Limb (tissue), 2 donors: ENCODE data around the gene ANGPTL4.
"Not testable (repeated sequence)": the region's sequence is repeated elsewhere in the genome, so short reads cannot be mapped to it uniquely, and the experiment has no call there.

ENCODE experiments used
- DNase-seq, 2 donors: peaks; one replicate each; pipeline ENCODE4 v3.0.0-alpha.2; 2016; ENCODE audit errors: extremely low spot score in 2 of 2

Gene ANGPTL4

DNA sequence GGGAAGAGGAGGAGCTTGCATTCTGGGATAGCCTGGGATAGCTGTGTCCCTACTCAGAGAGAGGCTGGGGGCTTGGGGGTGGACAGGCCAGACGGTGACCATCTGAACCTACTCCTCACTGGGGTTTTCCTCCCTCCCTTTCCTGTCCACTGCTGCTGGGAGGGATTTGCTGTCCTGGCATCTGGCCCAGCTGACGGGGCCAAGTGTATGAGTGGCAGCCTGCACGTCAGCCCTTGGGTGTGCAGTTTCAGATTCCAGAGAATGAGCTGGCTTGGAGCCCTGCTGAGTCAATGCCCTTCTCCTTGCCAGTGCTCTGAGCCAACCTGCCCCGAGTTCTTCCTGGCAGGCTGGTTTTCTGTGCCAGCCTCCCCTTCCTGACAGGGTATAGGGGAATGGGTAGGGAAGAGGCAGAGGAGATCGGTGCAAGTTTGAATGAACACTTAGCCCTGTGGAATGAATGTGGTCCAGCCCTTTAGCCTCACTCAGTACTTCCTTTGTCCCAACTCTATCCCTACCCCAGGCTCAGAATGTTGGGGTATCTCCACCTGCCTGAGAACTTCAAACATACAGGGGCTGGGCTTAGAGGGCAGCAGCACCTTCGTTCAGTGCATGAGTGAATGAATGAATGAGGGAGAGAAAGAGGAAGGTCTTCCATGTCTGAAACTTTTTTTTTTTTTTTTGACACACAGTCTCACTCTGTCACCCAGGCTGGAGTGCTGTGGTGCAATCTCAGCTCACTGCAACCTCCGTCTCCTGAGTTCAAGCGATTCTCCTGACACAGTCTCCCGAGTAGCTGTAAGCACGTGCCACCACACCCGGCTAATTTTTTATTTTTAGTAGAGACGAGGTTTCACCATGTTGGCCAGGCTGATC lies 1.8 kb upstream of the ANGPTL4 start:
- peak; percentile 76 to 83 for DNase-seq

DNA sequence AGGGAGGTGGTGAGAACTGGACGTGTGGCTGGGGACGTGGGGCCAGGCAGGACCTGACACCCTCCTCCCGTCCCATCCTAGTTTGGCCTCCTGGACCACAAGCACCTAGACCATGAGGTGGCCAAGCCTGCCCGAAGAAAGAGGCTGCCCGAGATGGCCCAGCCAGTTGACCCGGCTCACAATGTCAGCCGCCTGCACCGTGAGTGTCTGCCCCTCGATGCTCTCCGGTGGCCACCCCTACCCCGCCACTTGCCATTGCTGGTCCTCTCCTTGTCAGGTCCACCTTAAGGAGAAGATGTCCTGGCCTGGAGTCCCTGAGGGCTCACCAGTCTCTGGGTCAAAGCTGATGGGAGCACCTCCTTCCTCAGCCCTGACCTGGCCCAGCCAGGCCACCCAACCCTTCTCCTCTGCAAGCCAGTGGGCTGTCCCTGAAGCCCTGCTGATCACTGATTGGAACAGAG lies 2.2 kb downstream of the ANGPTL4 start:
- no peak for DNase-seq

DNA sequence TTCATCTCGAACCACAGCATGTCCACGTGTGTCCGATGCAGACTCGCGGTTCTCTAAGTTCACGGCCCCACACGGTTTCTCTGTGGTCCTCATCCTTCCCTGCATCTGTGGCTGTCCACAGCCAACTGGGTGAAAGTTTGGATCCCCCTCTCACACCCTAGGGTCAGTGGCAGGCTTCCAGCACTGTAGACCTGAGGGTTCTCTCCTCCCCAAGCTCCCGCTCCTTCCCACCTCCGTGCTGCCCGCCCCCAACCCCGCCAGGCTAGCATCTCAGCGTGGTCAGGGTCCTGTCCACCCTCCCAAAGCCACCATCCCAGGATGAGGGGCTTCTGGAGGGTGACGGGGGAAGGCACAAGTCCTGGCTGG lies 3.0 kb downstream of the ANGPTL4 start:
- DNase-seq = no peak

DNA sequence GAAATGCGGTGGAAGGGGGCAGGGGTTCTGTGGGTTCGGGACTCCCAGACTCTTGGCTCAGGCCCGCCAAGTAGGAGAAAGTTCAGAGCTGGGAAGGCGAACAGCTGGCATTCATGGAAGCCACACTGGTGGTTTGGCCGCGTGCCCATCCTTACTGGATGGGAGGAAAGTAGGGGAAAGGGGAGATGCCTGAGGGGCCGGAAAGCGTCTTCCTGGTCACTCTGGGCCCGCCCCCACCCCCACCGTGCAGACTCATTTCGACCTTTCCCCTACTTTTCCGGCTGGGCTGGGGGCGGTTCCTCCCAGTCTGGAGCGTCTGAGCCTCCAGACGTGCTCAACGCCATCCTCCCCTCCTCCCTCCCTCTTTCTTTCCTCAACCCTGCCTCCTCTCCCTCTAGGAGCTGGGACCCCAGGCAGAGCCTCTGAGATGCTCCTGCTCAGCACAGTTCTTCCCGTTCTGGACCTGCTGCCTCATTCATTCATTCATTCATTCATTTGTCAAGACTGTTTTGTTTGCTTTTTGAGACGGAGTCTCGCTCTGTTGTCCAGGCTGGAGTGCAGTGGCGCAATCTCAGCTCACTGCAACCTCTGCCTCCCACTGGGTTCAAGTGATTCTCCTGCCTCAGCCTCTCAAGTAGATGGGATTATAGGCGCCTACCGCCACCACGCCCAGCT lies 3.5 kb downstream of the ANGPTL4 start:
- peak; percentile 91 to 94 for DNase-seq

DNA sequence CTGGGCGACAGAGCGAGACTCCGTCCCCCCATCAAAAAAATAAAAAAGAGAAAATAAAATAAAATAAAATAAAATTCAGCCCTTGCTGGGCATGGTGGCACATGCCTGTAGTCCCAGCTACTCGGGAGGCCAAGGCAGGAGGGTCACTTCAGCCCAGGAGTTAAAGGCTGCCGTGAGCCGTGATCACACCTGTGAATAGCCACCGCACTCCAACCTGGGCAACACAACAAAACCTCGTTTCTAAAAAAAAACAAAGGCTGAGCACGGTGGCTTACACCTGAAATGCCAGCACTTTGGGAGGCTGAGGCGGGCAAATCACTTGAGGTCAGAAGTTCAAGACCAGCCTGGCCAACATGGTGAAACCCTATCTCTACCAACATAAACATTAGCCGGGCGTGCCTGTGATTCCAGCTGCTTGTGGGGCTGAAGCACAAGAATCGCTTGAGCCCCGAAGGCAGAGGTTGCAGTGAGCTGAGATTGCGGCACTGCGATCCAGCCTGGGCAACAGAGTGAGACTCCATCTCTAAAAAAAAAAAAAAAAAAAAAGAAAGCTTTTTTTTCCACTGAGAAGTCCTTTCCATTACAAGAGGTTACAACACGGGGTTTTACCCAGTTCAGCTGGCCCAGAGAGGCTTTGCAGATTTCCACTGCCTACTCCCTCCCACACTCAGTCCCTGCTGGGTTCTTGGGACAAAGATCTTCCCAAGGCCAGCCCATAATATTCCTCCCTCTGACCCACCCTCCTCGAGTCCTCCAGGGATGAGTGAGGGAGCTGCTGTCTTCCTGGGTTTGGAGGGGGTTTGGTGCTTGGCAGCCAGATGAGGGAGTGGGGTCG lies 6.4 kb downstream of the ANGPTL4 start:
- DNase-seq = no peak

DNA sequence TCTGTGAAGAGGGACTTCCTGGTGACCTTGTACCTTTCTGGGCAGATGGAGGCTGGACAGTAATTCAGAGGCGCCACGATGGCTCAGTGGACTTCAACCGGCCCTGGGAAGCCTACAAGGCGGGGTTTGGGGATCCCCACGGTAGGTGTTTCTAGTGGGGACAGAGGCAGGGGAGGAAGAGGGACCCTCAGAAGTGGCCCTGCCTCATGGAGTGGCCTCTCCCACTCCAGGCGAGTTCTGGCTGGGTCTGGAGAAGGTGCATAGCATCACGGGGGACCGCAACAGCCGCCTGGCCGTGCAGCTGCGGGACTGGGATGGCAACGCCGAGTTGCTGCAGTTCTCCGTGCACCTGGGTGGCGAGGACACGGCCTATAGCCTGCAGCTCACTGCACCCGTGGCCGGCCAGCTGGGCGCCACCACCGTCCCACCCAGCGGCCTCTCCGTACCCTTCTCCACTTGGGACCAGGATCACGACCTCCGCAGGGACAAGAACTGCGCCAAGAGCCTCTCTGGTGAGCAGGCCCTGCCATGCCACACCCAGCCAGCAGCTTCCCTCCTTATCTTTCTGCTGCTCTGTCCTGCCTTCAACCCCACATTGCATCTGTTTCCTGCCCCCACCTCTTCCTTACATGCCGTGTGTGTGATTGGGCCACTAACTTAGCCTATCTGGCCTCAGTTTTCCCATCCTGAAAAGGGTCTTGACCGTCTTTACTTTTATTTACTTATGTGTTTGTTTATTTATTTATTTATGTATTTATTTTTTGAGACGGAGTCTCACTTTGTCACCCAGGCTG lies 7.3 kb downstream of the ANGPTL4 start:
- DNase-seq = no peak

DNA sequence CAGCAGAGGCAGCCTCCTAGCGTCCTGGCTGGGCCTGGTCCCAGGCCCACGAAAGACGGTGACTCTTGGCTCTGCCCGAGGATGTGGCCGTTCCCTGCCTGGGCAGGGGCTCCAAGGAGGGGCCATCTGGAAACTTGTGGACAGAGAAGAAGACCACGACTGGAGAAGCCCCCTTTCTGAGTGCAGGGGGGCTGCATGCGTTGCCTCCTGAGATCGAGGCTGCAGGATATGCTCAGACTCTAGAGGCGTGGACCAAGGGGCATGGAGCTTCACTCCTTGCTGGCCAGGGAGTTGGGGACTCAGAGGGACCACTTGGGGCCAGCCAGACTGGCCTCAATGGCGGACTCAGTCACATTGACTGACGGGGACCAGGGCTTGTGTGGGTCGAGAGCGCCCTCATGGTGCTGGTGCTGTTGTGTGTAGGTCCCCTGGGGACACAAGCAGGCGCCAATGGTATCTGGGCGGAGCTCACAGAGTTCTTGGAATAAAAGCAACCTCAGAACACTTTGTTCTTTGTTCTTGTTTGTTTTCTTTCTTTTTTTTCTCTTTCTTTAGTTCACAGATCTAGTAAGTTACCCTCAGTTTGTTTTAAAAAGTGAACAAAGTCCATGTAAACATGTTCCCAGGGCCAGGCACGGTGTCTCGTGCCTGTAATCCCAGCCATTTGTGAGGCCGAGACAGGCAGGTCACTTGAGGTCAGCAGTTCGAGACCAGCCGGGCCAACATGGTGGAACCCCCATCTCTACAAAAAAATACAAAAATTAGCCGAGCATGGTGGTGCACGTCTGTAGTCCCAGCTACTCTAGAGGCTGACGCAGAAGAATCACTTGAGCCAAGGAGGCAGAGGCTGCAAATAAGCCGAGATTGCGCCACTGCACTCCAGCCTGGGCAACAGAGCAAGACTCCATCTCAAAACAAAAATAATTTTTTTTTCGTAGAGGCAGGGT lies 10.2 kb downstream of the ANGPTL4 start:
- no peak for DNase-seq

DNA sequence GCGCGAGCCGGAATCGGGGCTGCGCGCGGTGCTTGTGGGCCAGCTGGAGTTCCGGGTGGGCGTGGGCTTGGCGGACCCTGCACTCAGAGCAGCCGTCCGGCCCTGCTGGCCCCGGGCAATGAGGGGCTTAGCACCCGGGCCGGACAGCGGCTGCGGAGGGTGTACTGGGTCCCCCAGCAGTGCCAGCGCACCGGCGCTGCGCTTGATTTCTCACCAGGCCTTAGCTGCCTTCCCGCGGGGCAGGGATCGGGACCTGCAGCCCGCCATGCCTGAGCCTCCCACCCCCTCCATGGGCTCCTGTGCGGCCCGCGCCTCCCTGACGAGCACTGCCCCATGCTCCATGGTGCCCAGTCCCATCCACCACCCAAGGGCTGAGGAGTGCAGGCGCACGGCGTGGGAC lies 11.8 kb downstream of the ANGPTL4 start:
- DNase-seq = not testable (repeated sequence)

DNA sequence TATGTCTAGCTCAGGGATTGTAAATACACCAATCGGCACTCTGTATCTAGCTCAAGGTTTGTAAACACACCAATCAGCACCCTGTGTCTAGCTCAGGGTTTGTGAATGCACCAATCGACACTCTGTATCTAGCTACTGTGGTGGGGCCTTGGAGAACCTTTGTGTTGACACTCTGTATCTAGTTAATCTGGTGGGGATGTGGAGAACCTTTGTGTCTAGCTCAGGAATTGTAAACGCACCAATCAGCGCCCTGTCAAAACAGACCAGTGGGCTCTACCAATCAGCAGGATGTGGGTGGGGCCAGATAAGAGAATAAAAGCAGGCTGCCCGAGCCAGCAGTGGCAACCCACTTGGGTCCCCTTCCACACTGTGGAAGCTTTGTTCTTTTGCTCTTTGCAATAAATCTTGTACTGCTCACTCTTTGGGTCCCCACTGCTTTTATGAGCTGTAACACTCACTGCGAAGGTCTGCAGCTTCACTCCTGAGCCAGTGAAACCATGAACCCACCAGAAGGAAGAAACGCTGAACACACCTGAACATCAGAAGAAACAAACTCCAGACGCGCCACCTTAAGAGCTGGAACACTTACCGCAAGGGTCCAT lies 12.5 kb downstream of the ANGPTL4 start:
- DNase-seq = not testable (repeated sequence)

DNA sequence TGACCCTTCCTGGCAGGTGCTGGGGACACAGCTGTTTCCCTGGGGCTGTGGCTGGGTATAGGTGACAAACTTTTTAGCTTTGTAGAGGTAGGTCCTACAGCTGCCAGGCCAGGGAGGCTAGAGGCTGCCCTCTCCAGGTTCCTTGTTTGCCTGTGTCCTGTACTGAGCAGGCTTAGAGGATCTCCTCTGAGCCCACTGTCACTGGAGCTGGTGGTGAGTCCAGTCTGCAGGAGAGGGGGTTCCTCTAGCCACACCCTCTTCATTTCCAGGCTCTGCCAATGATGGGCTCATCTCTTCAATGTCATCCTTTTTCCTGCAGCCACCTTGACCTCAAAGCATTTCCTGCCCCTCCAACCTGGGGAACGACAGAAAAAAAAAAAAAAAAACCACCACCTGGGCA lies 13.6 kb downstream of the ANGPTL4 start:
- DNase-seq = no peak

DNA sequence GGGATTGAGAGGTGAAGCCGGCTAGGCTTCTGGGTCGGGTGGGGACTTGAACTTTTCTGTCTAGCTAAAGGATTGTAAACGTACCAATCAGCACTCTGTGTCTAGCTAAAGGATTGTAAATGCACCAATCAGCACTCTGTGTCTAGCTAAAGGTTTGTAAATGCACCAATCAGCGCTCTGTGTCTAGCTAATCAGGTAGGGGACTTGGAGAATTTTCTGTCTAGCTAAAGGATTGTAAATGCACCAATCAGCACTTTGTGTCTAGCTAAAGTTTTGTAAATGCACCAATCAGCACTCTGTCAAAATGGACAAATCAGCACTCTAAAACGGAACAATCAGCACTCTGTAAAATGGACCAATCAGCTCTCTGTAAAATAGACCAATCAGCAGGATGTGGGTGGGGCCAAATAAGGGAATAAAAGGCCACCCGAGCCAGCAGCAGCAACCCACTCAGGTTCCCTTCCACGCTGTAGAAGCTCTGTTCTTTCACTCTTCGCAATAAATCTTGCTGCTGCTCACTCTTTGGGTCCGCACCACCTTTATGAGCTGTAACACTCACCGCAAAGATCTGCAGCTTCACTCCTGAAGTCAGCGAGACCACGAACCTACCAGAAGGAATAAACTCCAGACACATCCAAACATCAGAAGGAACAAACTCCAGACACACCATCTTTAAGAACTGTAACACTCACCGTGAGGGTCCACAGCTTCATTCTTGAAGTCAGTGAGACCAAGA lies 15.4 kb downstream of the ANGPTL4 start:
- DNase-seq = not testable (repeated sequence)

DNA sequence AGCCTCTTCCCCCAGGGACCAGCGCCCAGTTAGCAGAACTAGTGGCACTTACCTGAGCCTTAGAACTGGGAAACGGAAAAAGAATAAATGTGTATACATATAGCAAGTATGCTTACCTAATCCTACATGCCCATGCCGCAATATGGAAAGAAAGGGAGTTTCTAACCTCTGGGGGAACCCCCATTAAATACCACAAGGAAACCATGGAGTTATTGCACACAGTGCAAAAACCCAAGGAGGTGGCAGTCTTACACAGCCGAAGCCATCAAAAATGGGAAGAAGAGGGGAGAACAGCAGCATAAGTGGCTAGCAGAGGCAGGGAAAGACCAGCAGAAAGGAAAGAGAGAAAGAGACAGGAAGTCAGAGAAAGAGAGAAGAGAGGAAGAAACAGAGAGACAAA lies 20.6 kb downstream of the ANGPTL4 start:
- not testable (repeated sequence) for DNase-seq

DNA sequence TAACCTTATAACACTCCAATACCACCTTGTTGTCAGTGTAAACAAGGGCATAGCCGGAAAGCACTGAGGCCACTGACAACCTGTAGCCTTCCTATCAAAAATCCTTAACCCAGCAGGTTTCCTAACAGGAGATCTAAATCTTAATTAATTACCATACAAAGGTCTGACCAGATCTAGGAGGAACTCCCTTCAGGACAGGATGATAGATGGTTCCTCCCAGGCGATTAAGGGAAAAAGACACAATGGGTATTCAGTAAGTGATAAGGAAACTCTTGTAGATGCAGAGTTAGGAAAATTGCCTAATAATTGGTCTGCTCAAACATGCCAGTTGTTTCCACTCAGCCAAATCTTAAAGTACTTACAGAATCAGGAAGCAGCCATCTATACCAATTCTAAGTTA lies 21.1 kb downstream of the ANGPTL4 start:
- DNase-seq = not testable (repeated sequence)

DNA sequence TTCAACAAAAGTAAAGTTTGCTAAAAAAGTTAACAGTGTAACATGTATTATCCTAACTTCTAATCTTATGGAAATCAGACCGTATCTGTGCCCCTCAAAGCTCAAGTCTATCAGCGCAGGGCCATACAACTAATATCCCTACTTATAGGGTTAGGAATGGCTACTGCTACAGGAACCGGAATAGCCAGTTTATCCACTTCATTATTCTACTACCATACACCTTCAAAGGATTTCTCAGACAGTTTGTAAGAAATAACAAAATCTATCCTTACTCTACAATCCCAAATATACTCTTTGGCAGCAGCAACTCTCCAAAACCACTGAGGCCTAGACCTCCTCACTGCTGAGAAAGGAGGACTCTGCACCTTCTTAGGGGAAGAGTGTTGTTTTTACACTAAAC lies 21.6 kb downstream of the ANGPTL4 start:
- not testable (repeated sequence) for DNase-seq

DNA sequence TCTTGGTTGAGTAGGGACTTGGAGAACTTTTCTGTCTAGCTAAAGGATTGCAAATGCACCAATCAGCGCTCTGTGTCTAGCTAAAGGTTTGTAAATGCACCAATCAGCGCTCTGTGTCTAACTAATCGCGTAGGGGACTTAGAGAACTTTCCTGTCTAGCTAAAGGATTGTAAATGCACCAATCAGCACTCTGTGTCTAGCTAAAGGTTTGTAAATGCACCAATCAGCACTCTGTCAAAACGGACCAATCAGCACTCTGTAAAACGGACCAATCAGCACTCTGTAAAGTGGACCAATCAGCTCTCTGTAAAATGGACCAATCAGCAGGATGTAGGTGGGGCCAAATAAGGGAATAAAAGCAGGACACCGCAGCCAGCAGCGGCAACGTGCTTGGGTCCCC lies 22.5 kb downstream of the ANGPTL4 start:
- not testable (repeated sequence) for DNase-seq

DNA sequence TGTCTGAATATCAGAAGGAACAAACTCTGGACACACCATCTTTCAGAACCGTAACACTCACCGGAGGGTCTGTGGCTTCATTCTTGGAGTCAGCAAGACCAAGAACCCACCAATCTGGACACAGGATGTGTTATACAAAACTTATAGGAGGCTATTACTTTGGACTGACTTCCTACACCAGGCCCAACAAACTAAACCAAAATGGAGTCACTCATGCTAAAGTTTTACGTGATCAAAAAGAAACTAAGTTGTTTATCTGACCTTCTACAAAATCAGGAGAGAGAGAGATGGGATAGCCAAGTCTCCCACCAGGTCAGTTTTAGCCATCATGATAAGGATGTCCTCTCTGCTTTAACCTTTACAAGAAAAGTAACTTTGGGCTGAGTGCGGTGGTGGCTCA lies 23.0 kb downstream of the ANGPTL4 start:
- DNase-seq = no peak

DNA sequence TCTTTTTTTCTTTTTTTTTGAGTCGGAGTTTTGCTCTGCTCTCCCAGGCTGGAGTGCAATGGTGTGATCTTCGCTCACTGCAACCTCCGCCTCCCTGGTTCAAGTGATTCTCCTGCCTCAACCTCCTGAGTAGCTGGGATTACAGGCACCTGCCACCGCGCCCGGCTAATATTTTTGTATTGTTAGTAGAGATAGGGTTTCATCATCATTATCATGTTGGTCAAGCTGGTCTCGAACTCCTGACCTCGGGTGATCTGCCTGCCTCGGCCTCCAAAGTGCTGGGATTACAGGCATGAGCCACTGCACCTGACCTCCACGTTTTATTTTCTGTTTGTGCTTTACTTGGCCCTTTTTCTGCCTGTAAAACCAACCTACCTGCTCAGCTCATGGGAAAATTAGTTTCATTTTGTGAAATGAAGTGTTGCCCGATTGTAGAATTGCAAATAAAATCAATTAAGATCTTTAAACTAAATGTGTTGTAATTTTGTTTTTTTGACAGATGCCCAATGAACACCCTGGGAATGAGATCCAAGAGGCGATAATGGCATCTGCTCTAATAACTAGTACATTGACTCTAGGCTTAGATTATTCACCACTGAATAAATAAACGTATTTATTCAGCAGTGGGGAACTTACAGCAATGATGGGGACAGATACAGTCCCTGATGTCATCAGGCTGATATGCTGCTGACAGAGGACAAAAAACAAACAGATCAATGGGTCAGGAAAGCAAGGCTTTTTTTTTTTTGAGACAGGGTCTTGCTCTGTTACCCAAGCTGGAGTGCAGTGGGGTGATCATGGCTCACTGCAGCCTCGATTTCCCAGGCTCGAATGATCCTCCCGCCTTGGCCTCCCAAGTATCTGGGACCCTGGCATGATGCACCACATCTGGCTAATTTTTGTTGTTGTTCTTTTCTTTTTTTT lies 24.0 kb downstream of the ANGPTL4 start:
- DNase-seq = no peak

DNA sequence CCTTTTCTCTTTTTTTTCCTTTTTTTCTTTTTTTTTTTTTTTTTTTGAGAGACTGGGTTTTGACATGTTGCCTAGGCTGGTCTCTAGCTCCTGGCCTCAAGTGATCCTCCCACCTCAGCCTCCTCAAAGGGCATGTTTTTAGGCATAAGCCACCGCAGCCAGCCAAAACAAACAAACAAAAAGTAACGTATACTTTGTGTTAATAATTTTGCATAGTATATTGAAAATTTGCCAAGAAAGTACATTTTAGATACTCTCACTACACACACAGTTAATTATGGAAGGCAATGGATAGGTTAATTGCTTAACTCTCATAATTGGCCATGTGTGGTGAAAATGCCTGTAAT lies 24.6 kb downstream of the ANGPTL4 start:
- DNase-seq = no peak
